Right hindlimb (tissue), 1 donor: ENCODE results near the gene MS4A4A.
"Not testable (repeated sequence)": the region's sequence is repeated elsewhere in the genome, so short reads cannot be mapped to it uniquely, and the experiment has no call there.

Experiments used
- DNase-seq: peaks from one replicate; pipeline ENCODE4 v3.0.0-alpha.2; 2018

The MS4A4A gene

GRCh38 chr11:60280412-60280811 lies at the start of gene MS4A4A:
Gene MS4A4A, plus strand, starts transcription at chr11:60280666. Its CDS starts 10 bp downstream, at chr11:60280676.
- DNase-seq, result no peak

DNA sequence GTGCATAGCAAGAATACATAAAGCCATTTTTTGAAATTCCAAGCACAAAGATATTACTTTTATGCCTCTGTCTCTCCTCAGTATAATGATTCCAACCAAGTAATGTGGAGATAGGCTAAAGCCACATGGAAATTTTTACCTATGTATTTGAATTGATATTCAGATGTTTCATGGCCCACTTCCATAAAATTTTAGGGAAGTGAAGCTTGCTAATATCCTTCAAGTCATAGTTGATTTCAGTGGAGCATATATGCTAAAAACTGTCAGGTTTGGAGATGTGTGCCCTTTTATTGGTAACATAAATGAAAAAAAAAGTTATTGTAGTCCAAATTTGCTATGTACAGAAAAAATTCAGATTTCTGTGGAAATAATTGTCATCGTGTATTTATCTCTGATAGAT lies 49.8 kb upstream of the MS4A4A start:
- DNase-seq, result no peak

DNA sequence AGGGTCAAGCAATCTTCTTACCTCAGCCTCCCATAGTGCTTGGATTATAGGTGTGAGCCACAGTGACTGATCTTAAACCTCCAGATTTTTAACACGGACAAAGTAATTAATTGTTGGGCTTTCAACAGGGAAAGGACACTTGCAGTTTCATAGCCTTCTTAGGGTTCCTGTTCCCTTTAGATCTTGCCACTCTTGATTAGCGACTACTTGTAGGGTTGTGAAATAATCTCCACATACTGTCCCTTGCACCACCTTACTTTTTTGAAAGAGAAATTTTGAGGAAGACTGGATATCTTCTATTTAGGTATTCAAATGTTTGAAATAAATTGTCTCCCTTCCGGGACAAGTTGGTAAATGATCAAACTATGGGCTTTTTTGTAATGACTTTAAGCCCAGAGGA lies 45.1 kb upstream of the MS4A4A start:
- DNase-seq, result no peak

GRCh38 chr11:60240662-60241061 lies 39.8 kb upstream of the MS4A4A start:
- DNase-seq, result no peak

- DNase-seq, result no peak
Observed at GRCh38 chr11:60241786-60242185, 38.7 kb upstream of the MS4A4A start.

GRCh38 chr11:60242740-60243239 lies 37.7 kb upstream of the MS4A4A start, which contains the start of gene MS4A4E:
Gene MS4A4E, minus strand, starts transcription at chr11:60243137. Its CDS starts 13,082 bp downstream, at chr11:60230055.
- no peak for DNase-seq

- DNase-seq, result no peak
Observed at GRCh38 chr11:60251485-60252212, 28.8 kb upstream of the MS4A4A start.

GRCh38 chr11:60252213-60253108 lies 28.0 kb upstream of the MS4A4A start:
- no peak for DNase-seq

DNA sequence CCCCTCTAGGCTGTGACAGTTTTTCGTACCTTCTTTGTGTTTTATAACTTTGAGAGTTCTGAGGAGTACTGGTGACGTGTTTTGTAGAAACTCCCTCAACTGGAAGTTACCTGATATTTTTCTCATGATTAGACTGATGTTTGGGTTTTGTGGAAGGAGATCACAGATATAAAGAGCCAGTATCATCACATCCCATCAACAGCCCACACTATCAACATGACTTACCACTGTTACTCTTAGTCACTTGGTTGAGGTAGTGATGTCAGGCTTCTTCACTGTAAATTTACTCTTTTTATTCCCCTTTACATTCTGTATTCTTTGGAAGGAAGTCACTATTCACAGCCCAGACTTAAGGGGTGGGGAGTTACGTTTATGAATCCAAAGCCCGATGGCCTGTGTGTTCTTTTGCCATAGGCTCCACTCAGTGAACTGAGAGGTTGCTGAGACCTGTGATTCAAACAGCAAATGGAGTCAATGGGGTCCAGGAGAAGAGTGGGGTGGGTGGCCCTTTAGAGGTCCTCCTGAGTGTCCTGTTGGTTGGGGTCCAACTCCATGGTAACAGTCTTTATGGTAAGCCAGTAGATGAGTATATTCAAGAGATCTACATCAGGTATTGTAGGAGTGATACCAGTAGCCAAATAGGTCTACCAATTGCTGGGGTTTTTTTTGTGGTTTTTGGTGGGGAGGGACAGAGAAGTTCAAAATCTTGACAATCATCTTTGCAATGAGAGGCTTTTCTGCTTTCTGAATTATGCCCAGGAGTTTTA lies 22.3 kb upstream of the MS4A4A start:
- DNase-seq, result no peak

DNA sequence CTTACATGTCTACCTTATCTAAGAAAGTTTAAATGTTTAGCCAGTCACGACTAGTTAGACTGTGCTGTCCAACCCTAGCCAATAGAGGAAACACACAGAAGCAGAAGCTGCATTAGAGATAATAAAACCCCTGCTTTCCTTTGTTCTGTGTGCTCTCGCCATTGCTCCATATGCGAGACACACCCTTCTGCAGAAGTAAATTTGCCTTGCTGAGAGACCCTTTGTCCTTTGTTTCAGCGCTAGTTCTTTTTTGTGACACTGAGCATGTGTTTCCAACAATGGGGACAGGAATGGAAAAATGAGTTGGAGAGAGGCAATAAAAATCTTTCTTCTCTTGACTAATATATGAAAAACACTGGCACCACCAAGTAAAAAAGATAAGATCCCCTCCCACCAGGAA lies 19.5 kb upstream of the MS4A4A start:
- no peak for DNase-seq

DNA sequence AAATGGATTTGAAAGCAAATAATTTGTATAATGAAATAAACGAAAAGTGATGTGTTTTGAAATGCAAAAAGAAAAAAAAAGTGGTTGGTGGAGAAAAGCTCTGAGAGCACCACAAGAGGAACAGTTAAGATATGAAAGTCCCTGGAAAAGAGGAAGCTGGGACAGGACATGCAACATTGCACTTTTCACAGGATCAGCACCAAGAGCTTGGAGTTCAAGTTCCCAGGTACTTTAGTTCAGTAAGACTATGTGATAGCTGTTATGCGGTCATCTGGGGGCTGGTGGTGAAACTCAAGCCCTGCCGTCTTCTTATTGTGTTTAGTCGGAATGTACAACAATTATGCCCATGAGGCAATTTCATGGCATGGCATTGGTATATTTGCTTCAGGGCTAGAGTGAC lies 17.1 kb upstream of the MS4A4A start:
- DNase-seq, result no peak

DNA sequence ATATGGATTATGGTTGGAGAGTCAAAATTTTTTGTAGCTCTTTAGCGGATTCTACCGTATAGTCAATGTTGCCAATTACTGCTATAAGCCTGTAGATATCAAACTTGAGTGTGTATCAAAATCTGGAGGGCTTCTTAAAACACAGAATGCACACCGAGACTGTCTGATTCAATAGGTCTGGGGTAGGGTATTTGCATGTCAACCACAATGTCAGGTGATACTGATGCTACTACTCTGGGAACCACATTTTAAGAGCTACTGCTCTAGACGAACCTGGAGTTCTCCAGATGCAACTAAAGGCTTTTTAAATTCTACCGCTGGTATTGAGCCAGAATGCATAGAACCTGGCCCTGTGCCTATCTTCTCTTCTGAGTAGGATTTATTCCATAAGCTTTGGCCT lies 15.8 kb upstream of the MS4A4A start:
- no peak for DNase-seq

DNA sequence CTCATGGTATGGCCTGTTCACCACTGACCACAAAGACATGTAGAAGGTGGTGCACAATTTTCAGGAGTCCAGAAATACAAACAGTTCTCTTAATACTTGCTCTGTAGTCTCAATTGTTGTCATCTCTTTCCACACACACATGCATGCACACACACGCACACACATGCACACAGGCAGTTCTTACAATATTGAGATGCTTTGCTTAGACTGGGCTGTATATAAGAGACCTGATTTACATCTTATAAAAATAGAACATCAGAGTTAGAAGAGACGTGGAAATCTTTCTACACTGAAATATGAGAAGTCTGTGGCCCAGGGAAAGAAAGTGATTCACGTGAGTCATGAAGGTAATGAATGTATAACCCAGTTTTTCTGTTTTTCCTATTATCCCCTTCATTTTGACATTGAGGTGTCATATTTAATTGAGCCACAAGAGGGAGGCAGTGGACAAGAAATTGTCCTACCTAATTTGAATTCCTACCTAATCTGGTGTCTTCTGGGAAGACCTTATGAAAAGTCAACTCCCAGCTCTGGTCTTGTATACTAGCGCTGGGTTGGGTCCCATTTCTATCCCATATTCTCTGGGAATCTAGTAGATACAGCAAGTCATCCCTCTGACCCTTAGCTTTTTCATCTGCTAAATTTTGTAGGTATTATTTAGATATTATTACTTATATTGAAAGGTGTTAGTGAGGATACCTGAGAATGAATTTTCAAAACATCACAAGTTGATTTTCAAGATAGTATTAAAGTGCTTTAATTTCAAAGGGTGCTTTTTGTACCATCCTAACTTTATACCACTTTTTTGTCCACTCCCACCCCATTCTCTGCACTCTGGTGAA lies 14.9 kb upstream of the MS4A4A start:
- DNase-seq, result no peak

GRCh38 chr11:60274416-60274815 lies 6.0 kb upstream of the MS4A4A start:
- DNase-seq, result no peak

DNA sequence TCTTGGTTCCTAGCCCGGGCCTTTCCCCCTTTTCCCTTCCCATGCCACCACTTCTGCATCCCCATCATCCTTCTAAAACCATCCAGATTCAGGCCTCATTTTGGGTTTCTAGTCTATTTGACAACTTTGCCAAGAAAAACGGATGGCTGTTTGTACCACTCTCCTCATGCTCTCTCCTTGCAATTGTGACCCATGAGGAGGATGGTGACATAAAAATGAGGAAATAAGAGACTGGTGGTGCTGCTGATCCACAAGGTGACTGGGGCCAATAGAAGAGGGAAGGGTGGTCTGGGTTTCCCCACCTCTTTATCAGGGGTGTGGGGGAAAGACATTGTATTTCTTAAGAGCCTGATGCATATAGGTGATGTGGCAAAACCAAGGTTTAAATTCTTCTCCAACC lies 1.0 kb downstream of the MS4A4A start:
- no peak for DNase-seq

DNA sequence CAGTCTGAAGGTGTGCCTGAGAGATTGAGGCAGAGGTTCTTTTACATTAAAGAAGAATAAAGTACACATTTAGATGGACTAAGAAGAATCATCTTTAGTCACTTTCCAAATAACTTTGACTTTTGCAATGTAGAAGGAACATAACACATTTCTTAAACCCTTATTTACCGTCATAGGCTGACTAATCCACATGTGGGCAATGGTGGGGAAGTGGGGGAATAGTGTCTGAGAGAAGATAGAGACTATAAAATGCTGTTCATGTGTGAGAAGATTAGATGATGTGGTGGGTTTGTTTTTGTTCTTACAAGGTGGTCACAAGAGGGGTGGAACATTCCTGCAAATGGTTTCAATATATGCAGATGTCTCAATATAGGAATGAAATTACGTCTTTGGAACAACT lies 1.8 kb downstream of the MS4A4A start:
- no peak for DNase-seq

DNA sequence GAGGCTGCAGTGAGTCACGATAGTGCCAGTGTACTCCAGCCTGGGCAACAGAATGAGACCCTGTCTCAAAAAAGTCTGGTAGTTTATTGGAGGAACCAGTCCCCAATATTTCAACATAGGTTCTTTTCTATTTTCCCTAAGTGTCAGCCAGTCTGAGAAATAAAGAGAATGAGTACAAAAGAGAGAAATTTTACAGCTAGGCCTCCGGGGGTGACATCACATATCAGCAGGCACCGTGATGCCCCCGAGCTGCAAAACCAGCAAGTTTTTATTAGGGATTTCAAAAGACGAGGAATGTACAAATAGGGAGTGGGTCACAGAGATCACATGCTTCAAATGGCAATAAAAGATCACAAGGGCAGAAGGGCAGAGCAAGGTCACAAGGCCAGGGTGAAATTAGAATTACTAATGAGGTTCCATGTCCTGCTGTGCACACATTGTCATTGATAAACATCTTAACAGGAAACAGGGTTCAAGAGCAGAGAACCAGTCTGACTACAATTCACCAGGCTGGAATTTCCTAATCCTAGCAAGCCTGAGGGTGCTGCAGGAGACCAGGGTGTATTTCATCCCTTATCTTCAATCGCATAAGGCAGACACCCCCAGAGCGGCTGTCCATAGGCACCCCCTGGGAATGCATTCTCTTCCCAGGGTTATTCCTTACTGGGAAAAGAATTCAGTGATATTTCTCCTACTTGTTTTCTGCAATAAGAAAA lies 5.1 kb downstream of the MS4A4A start:
- DNase-seq, result not testable (repeated sequence)

DNA sequence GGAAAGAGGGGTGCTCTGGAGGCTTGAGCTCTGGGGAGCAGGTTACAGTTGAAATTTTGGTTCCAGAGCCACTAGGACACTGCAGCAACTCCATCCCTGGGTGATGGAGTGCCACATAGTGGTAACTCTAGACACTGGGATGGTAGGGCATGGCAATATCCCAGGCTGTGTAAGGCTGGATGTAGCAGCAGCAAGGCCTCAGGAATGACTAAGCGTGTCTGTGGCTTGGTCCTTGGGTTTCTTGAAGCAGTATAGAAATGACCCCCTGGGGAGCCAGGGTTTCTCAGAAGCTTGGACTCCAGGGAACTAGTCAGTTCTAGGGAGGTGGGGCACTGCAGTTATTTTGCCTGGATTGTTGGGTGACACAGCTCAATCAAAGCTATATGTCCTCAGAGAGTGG lies 8.1 kb downstream of the MS4A4A start:
- DNase-seq, result no peak

- no peak for DNase-seq
Observed at GRCh38 chr11:60292145-60292544, 11.7 kb downstream of the MS4A4A start.

DNA sequence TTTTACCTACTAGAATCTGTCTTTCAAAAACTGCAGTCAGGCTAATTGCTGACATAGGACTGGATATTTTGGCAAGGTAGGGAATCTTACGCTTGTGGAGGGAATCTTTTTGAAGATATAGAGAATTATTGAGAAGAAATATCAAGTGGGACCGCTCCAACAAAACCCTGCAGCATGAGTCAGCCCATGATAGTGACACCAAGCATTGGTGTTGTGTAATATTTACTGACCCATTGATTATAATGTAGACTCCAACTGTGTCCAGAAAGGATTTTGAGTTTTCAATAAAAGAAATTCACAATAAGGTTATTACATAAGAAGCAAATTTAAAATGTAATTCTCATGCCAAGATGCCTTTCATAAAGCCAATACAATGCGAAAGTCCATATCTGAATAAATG lies 20.7 kb downstream of the MS4A4A start:
- no peak for DNase-seq

- not testable (repeated sequence) for DNase-seq
Observed at GRCh38 chr11:60301884-60302283, 21.4 kb downstream of the MS4A4A start.
